ENCODE data around the gene CCDC43.

DNA sequence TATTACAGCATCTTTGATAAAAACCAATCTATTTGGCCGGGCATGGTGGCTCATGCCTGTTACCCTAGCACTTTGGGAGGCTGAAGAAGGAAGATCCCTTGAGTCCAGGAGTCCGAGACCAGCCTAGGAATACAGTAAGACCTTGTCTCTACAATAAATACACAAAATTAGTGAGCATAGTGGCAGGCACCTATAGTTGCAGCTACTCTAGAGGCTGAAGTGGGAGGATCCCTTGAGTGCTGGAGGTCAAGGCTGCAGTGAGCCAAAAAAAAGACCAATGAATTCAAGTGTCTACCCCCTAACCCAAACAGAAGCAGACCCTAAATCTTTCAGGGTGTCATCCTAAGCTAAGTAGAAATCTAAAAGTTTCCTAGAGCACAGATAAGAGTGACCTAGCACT lies 40.6 kb downstream of the CCDC43 start:
- TF ChIP-seq POLR2A (IDR thresholded peaks at IDR 0.05) = no peak
- TF ChIP-seq, protein P1, sequence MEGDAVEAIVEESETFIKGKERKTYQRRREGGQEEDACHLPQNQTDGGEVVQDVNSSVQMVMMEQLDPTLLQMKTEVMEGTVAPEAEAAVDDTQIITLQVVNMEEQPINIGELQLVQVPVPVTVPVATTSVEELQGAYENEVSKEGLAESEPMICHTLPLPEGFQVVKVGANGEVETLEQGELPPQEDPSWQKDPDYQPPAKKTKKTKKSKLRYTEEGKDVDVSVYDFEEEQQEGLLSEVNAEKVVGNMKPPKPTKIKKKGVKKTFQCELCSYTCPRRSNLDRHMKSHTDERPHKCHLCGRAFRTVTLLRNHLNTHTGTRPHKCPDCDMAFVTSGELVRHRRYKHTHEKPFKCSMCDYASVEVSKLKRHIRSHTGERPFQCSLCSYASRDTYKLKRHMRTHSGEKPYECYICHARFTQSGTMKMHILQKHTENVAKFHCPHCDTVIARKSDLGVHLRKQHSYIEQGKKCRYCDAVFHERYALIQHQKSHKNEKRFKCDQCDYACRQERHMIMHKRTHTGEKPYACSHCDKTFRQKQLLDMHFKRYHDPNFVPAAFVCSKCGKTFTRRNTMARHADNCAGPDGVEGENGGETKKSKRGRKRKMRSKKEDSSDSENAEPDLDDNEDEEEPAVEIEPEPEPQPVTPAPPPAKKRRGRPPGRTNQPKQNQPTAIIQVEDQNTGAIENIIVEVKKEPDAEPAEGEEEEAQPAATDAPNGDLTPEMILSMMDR (IDR thresholded peaks at IDR 0.05) = no peak

All from upper lobe of left lung (tissue), 4 donors.